GM18499 (cell line): Measurements from ENCODE around the gene SLC9A7.

ENCODE experiments used
- ATAC-seq: cut with Tn5 transposase; IDR thresholded peaks from one replicate; pipeline ENCODE4 v1.9.1; 2021; ENCODE audit warnings: moderate number of reproducible peaks; ENCODE audit not compliant: insufficient read depth, unreplicated experiment

Gene SLC9A7

GRCh38 chrX:46577221-46578005, 181.5 kb downstream of the SLC9A7 start:
- ATAC-seq: no peak

GRCh38 chrX:46576458-46576857, 182.5 kb downstream of the SLC9A7 start:
- ATAC-seq: no peak

- no peak for ATAC-seq
Observed at GRCh38 chrX:46575991-46576392, 182.9 kb downstream of the SLC9A7 start.

- no peak for ATAC-seq
Observed at GRCh38 chrX:46575586-46575985, 183.3 kb downstream of the SLC9A7 start.

- ATAC-seq: no peak
Observed at GRCh38 chrX:46574774-46575381, 184.0 kb downstream of the SLC9A7 start.

- no peak for ATAC-seq
Observed at GRCh38 chrX:46573892-46574773, 184.8 kb downstream of the SLC9A7 start.

- ATAC-seq: peak; percentile 11
Observed at GRCh38 chrX:46573331-46573891, 185.5 kb downstream of the SLC9A7 start, which contains the start of gene CHST7. TSS of gene CHST7 (plus strand) at chrX:46573765. CDS start at chrX:46573932, 167 bp downstream.

- ATAC-seq: peak; percentile 51
Observed at GRCh38 chrX:46572340-46572936, 186.5 kb downstream of the SLC9A7 start.

- no peak for ATAC-seq
Observed at GRCh38 chrX:46571423-46572339, 187.2 kb downstream of the SLC9A7 start.

GRCh38 chrX:46569621-46570020, 189.3 kb downstream of the SLC9A7 start:
- ATAC-seq: no peak

GRCh38 chrX:46567388-46567787, 191.5 kb downstream of the SLC9A7 start:
- no peak for ATAC-seq

GRCh38 chrX:46561824-46562657, 196.9 kb downstream of the SLC9A7 start:
- peak; percentile 97 for ATAC-seq

- ATAC-seq: no peak
Observed at GRCh38 chrX:46559062-46559461, 199.9 kb downstream of the SLC9A7 start.

- no peak for ATAC-seq
Observed at GRCh38 chrX:46554942-46555341, 204.0 kb downstream of the SLC9A7 start.

- ATAC-seq: no peak
Observed at GRCh38 chrX:46553935-46554334, 205.0 kb downstream of the SLC9A7 start.

- ATAC-seq: no peak
Observed at GRCh38 chrX:46551494-46552128, 207.3 kb downstream of the SLC9A7 start.

GRCh38 chrX:46549914-46550313, 209.0 kb downstream of the SLC9A7 start:
- no peak for ATAC-seq
